GM19351 (cell line): Measurements from ENCODE around the gene PRIM2.
"Not testable (repeated sequence)": the region's sequence is repeated elsewhere in the genome, so short reads cannot be mapped to it uniquely, and the experiment has no call there.

Source experiments
- ATAC-seq: cut with Tn5 transposase; IDR thresholded peaks from one replicate; pipeline ENCODE4 v1.9.1; 2021; ENCODE audit warnings: mild to moderate bottlenecking, moderate library complexity; ENCODE audit not compliant: unreplicated experiment

Gene PRIM2

GRCh38 chr6:57443181-57443580 lies 125.8 kb downstream of the PRIM2 start:
- not testable (repeated sequence) for ATAC-seq

GRCh38 chr6:57444787-57445186 lies 127.4 kb downstream of the PRIM2 start:
- not testable (repeated sequence) for ATAC-seq

- peak; percentile 20 for ATAC-seq
These were observed 127.9 kb downstream of the PRIM2 start for GRCh38 chr6:57445379-57445778.

GRCh38 chr6:57445790-57446468 lies 128.5 kb downstream of the PRIM2 start:
- peak; percentile 61 for ATAC-seq

- ATAC-seq, result not testable (repeated sequence)
These were observed 132.2 kb downstream of the PRIM2 start for GRCh38 chr6:57449496-57450066.

GRCh38 chr6:57459781-57460180 lies 142.4 kb downstream of the PRIM2 start:
- ATAC-seq, result not testable (repeated sequence)

GRCh38 chr6:57461022-57461421 lies 143.6 kb downstream of the PRIM2 start:
- not testable (repeated sequence) for ATAC-seq

- not testable (repeated sequence) for ATAC-seq
These were observed 146.4 kb downstream of the PRIM2 start for GRCh38 chr6:57463809-57464208.

- not testable (repeated sequence) for ATAC-seq
These were observed 148.5 kb downstream of the PRIM2 start for GRCh38 chr6:57465968-57466367.

- ATAC-seq, result no peak
These were observed 151.6 kb downstream of the PRIM2 start for GRCh38 chr6:57469072-57469471.

GRCh38 chr6:57470148-57470547 lies 152.7 kb downstream of the PRIM2 start:
- ATAC-seq, result not testable (repeated sequence)

GRCh38 chr6:57471314-57471864 lies 154.0 kb downstream of the PRIM2 start:
- ATAC-seq, result not testable (repeated sequence)

GRCh38 chr6:57472861-57473362 lies 155.5 kb downstream of the PRIM2 start:
- not testable (repeated sequence) for ATAC-seq

- not testable (repeated sequence) for ATAC-seq
These were observed 157.5 kb downstream of the PRIM2 start for GRCh38 chr6:57474862-57475475.

- not testable (repeated sequence) for ATAC-seq
These were observed 158.2 kb downstream of the PRIM2 start for GRCh38 chr6:57475656-57476055.

GRCh38 chr6:57480194-57480593 lies 162.8 kb downstream of the PRIM2 start:
- not testable (repeated sequence) for ATAC-seq

GRCh38 chr6:57481121-57481520 lies 163.7 kb downstream of the PRIM2 start:
- not testable (repeated sequence) for ATAC-seq

- not testable (repeated sequence) for ATAC-seq
These were observed 165.0 kb downstream of the PRIM2 start for GRCh38 chr6:57482471-57482870.

- ATAC-seq, result not testable (repeated sequence)
These were observed 169.2 kb downstream of the PRIM2 start for GRCh38 chr6:57486494-57487081.

GRCh38 chr6:57488551-57488950 lies 171.1 kb downstream of the PRIM2 start:
- ATAC-seq, result not testable (repeated sequence)

- not testable (repeated sequence) for ATAC-seq
These were observed 172.5 kb downstream of the PRIM2 start for GRCh38 chr6:57489887-57490286.
